NCI-H187 treated with DMSO at 0.1 percent for 48 hours (cell line): ENCODE results near the gene RAD51B.

ENCODE experiments used
- DNase-seq: peaks from one replicate; lab custom pipeline; 2025; lab: John Stamatoyannopoulos, UW

The RAD51B gene

GRCh38 chr14:68551045-68551683 is 731.6 kb downstream of the RAD51B start:
- DNase-seq, result no peak

- no peak for DNase-seq
These were observed 732.5 kb downstream of the RAD51B start for GRCh38 chr14:68552075-68552474.

- DNase-seq, result no peak
These were observed 733.0 kb downstream of the RAD51B start for GRCh38 chr14:68552602-68553001.

GRCh38 chr14:68553311-68553710 is 733.7 kb downstream of the RAD51B start:
- no peak for DNase-seq

GRCh38 chr14:68554231-68554630 is 734.7 kb downstream of the RAD51B start:
- DNase-seq, result no peak

GRCh38 chr14:68556253-68556652 is 736.7 kb downstream of the RAD51B start:
- no peak for DNase-seq

- DNase-seq, result no peak
These were observed 738.1 kb downstream of the RAD51B start for GRCh38 chr14:68557648-68558047.

- DNase-seq, result no peak
These were observed 738.5 kb downstream of the RAD51B start for GRCh38 chr14:68558096-68558495.

- no peak for DNase-seq
These were observed 740.4 kb downstream of the RAD51B start for GRCh38 chr14:68559949-68560348.

GRCh38 chr14:68561531-68562007 is 742.0 kb downstream of the RAD51B start:
- no peak for DNase-seq

- DNase-seq, result no peak
These were observed 743.3 kb downstream of the RAD51B start for GRCh38 chr14:68562911-68563250.

- no peak for DNase-seq
These were observed 743.9 kb downstream of the RAD51B start for GRCh38 chr14:68563251-68564131.

GRCh38 chr14:68564191-68564825 is 744.7 kb downstream of the RAD51B start:
- DNase-seq, result no peak

- DNase-seq, result no peak
These were observed 745.5 kb downstream of the RAD51B start for GRCh38 chr14:68564826-68565759.

- no peak for DNase-seq
These were observed 746.5 kb downstream of the RAD51B start for GRCh38 chr14:68566075-68566474.

GRCh38 chr14:68568907-68569897 is 749.6 kb downstream of the RAD51B start:
- DNase-seq, result no peak

- no peak for DNase-seq
These were observed 750.4 kb downstream of the RAD51B start for GRCh38 chr14:68569970-68570409.

- DNase-seq, result no peak
These were observed 751.6 kb downstream of the RAD51B start for GRCh38 chr14:68571114-68571591.

GRCh38 chr14:68571928-68572525 is 752.4 kb downstream of the RAD51B start:
- no peak for DNase-seq

- DNase-seq, result no peak
These were observed 753.5 kb downstream of the RAD51B start for GRCh38 chr14:68573126-68573525.
